SK-N-SH (cell line): ENCODE measurements around the gene ABCC3. TPM values are rescaled to one million over a fixed set of nuclear protein-coding genes. Genes with fewer than 3 reads are reported as not detected.

Experiments used
- CTCF ChIA-PET: fragments of 300-600, 350-600 bp; formaldehyde crosslinking; extraction: SDS; loops from one replicate; lab custom pipeline; 2021; lab: Yijun Ruan, JAX
- POLR2A ChIA-PET: fragments of 350-600 bp; sonication (Branson Sonifier 250); formaldehyde crosslinking; extraction: SDS; loops from one replicate; lab custom pipeline; 2020; ENCODE audit warnings: antibody characterized with exemption, inconsistent platforms; lab: Yijun Ruan, JAX
- DNase-seq: peaks from one replicate; pipeline ENCODE4 v3.0.0; 2012
- H2AFZ ChIP-seq: fragments of 200-600 bp; sonication (generic); 2 replicates; pipeline ENCODE4 v1.8.1; 2016; ENCODE audit warnings: antibody characterized with exemption, mild to moderate bottlenecking, low read depth
- H3F3A ChIP-seq: fragments of 200-600 bp; sonication (generic); replicated peaks from 2 replicates; pipeline ENCODE3; 2016; ENCODE audit warnings: antibody characterized with exemption, mild to moderate bottlenecking; ENCODE audit not compliant: insufficient read depth
- H3K27ac ChIP-seq, 2 experiments: fragments of 200-500 bp in 1 of 2; fragments of 200-600 bp in 1 of 2; sonication (Bioruptor generic) in 1 of 2; sonication (generic), shearing (Covaris generic) in 1 of 2; 2 replicates each; pipeline versions ENCODE4 v1.5.1 to v1.6.1; 2014 to 2016; ENCODE audit warnings: low read depth in 2 of 2, inconsistent platforms in 1 of 2, low read length in 1 of 2, mild to moderate bottlenecking in 1 of 2, mixed read lengths in 1 of 2
- H3K27me3 ChIP-seq: fragments of 200-600 bp; sonication (generic), shearing (Covaris generic); 2 replicates; pipeline ENCODE4 v1.6.1; 2016; ENCODE audit warnings: mixed run types; ENCODE audit not compliant: insufficient read depth
- H3K36me3 ChIP-seq, 2 experiments: fragments of 200-500 bp in 1 of 2; fragments of 200-600 bp in 1 of 2; sonication (Bioruptor generic) in 1 of 2; sonication (generic) in 1 of 2; replicated peaks in 1 of 2; 2 replicates each; pipeline versions ENCODE3 to v1.5.1; 2014 to 2016; ENCODE audit warnings: low read length in 1 of 2, mild to moderate bottlenecking in 1 of 2; ENCODE audit not compliant: insufficient read depth in 2 of 2, control insufficient read depth in 1 of 2
- H3K4me1 ChIP-seq, 2 experiments: fragments of 200-500 bp in 1 of 2; fragments of 200-600 bp in 1 of 2; sonication (Bioruptor generic) in 1 of 2; sonication (generic), shearing (Covaris generic) in 1 of 2; 2 replicates each; pipeline versions ENCODE4 v1.5.1 to v1.6.1; 2014 to 2016; ENCODE audit warnings: low read depth in 1 of 2, low read length in 1 of 2, mixed run types in 1 of 2; ENCODE audit not compliant: insufficient read depth in 2 of 2, control insufficient read depth in 1 of 2
- H3K4me2 ChIP-seq: fragments of 200-600 bp; sonication (generic), shearing (Covaris generic); 2 replicates; pipeline ENCODE4 v1.6.1; 2017; ENCODE audit warnings: mixed run types
- H3K4me3 ChIP-seq, 2 experiments: fragments of 200-500 bp in 1 of 2; fragments of 200-600 bp in 1 of 2; sonication (Bioruptor generic) in 1 of 2; sonication (generic), shearing (Covaris generic) in 1 of 2; 2 replicates each; pipeline versions ENCODE4 v1.5.1 to v1.8.1; 2014 to 2016; ENCODE audit warnings: low read depth in 2 of 2, inconsistent platforms in 1 of 2, low read length in 1 of 2, mild to moderate bottlenecking in 1 of 2, mixed read lengths in 1 of 2, moderate library complexity in 1 of 2
- H3K79me2 ChIP-seq: fragments of 200-600 bp; sonication (generic); 2 replicates; pipeline ENCODE4 v1.8.1; 2017; ENCODE audit warnings: mild to moderate bottlenecking; ENCODE audit not compliant: insufficient read depth
- H3K9ac ChIP-seq: fragments of 200-600 bp; sonication (generic); 2 replicates; pipeline ENCODE4 v1.6.1; 2017; ENCODE audit warnings: mixed run types
- H3K9me2 ChIP-seq: fragments of 200-600 bp; sonication (generic); 2 replicates; pipeline ENCODE4 v1.6.1; 2017; ENCODE audit warnings: mixed run types
- H3K9me3 ChIP-seq: fragments of 200-600 bp; sonication (generic); 2 replicates; pipeline ENCODE4 v1.6.1; 2017; ENCODE audit warnings: mixed run types, mild to moderate bottlenecking, moderate library complexity
- H4K20me1 ChIP-seq: fragments of 200-600 bp; sonication (generic); 2 replicates; pipeline ENCODE4 v1.6.1; 2017; ENCODE audit warnings: mild to moderate bottlenecking, mixed run types; ENCODE audit not compliant: insufficient read depth
- CTCF ChIP-seq: fragments of 200-600 bp; sonication (generic); IDR thresholded peaks from 2 replicates; pipeline ENCODE4 v1.6.1; 2017; ENCODE audit warnings: antibody characterized with exemption, mild to moderate bottlenecking, moderate library complexity
- ELF1 ChIP-seq: IDR thresholded peaks from 2 replicates; pipeline ENCODE4 v1.4.0; 2012
- IRF3 ChIP-seq: fragments of 150-350 bp; IDR thresholded peaks from 2 replicates; pipeline ENCODE4 v1.6.1; 2016; ENCODE audit warnings: mild to moderate bottlenecking, low read depth, low read length
- JUND ChIP-seq: IDR thresholded peaks from 2 replicates; pipeline ENCODE4 v1.4.0; 2012
- MEF2A ChIP-seq: IDR thresholded peaks from 2 replicates; pipeline ENCODE4 v1.4.0; 2012; ENCODE audit warnings: low read depth, borderline replicate concordance
- MXI1 ChIP-seq: IDR thresholded peaks from 2 replicates; pipeline ENCODE4 v1.6.1; 2012; ENCODE audit warnings: mild to moderate bottlenecking, low read depth, low read length, improper control_type of control experiment
- NFIC ChIP-seq: IDR thresholded peaks from 2 replicates; pipeline ENCODE4 v1.4.0; 2012; ENCODE audit warnings: borderline replicate concordance
- NRF1 ChIP-seq: IDR thresholded peaks from 2 replicates; pipeline ENCODE4 v1.6.1; 2012; ENCODE audit warnings: low read depth, mild to moderate bottlenecking, low read length
- RXRA ChIP-seq: IDR thresholded peaks from 2 replicates; pipeline ENCODE4 v1.4.0; 2012; ENCODE audit warnings: low read depth, mild to moderate bottlenecking, borderline replicate concordance
- TAF1 ChIP-seq: IDR thresholded peaks from 2 replicates; pipeline ENCODE4 v1.6.1; 2012; ENCODE audit warnings: low read depth, mild to moderate bottlenecking, low read length, moderate library complexity, borderline replicate concordance
- TEAD4 ChIP-seq: IDR thresholded peaks from 2 replicates; pipeline ENCODE4 v1.4.0; 2012; ENCODE audit warnings: mild to moderate bottlenecking, borderline replicate concordance; ENCODE audit not compliant: insufficient read depth
- USF1 ChIP-seq: IDR thresholded peaks from 2 replicates; pipeline ENCODE4 v1.4.0; 2012; ENCODE audit warnings: low read depth, borderline replicate concordance
- YY1 ChIP-seq: IDR thresholded peaks from 2 replicates; pipeline ENCODE4 v1.4.0; 2012; ENCODE audit warnings: low read depth, mild to moderate bottlenecking
- WGBS: methylation state at CpG from one replicate; pipeline ENCODE4 v1.1.6; 2017; ENCODE audit warnings: low lambda C conversion rate; 5-methylcytosine and 5-hydroxymethylcytosine counted together
- polyA plus RNA-seq, 3 experiments: library from polyadenylated mRNA; depleted of rRNA; stranded (reverse); fragments of >200 nt; gene quantifications; 2 replicates each; pipeline ENCODE4 v1.2.3, GENCODE V29; 2012

Gene ABCC3
- polyA plus RNA-seq, 1 of the 3 experiments (the other 2 are of a cell fraction): 185 TPM

GRCh38 chr17:50683434-50684287 is 49.0 kb downstream of the ABCC3 start:
- CTCF ChIA-PET: interaction anchor here (1.0 to 21.2 kb wide), 12 partner anchors 8 to 137 kb away, joined by 3 to 799 read pairs (median 4); partner anchors contain the start of genes ABCC3, CACNA1G and SPATA20
- WGBS: 98% methylated on average over 24 of the region's 28 CpGs
- H3K4me3 ChIP-seq: no peak overlapping the region

GRCh38 chr17:50684288-50684611 is 49.6 kb downstream of the ABCC3 start:
- no peak for DNase-seq
- Histone ChIP-seq H3K4me2 (no peak overlapping the region), H2AFZ (no peak overlapping the region), H4K20me1 (no peaks in the 10 kb centered on the region), H3K9me3 (no peaks in the 10 kb centered on the region), H3K27ac (no peak overlapping the region), H3K36me3 (peaks cover 0 to 7% of the 10 kb centered on the region in 2 experiments), H3K9me2 (no peaks in the 10 kb centered on the region), H3K27me3 (no peaks in the 10 kb centered on the region), H3F3A (peaks cover 34% of the 10 kb centered on the region), H3K9ac (no peak overlapping the region), H3K4me3 (no peak overlapping the region), H3K4me1 (peaks cover 23 to 25% of the 10 kb centered on the region in 2 experiments; a peak in 3 of 4 replicates), H3K79me2 (no peaks in the 10 kb centered on the region)
- ChIA-PET POLR2A (interaction anchor here (1.4 kb wide), 1 partner anchor 142 kb away, joined by 4 read pairs; no protein-coding TSS in a partner anchor), CTCF (interaction anchor here (0.7 to 21.2 kb wide), 13 partner anchors 9 to 205 kb away, joined by 3 to 799 read pairs (median 4); partner anchors contain the start of genes ABCC3, CACNA1G and SPATA20)
- TF ChIP-seq TEAD4 (no peak), USF1 (no peak), YY1 (no peak), CTCF (no peak), ELF1 (no peak), NFIC (no peak), MXI1 (no peak), NRF1 (no peak), RXRA (no peak), TAF1 (no peak), IRF3 (no peak), JUND (no peak)
- WGBS: 94% methylated on average over 5 of the region's 5 CpGs

More at GRCh38 chr17:50683434-50684287, 49.0 kb downstream of the ABCC3 start:
- no peak overlapping the region for H3K4me2 ChIP-seq
- no peaks in the 10 kb centered on the region for H3K79me2 ChIP-seq
- no peak overlapping the region for H3K9ac ChIP-seq
- POLR2A ChIA-PET: interaction anchor here (1.4 kb wide), 1 partner anchor 142 kb away, joined by 4 read pairs; no protein-coding TSS in a partner anchor
- DNase-seq: no peak
- peaks cover 21% of the 10 kb centered on the region in 2 experiments; a peak in 3 of 4 replicates for H3K4me1 ChIP-seq
- H3K27me3 ChIP-seq: no peaks in the 10 kb centered on the region
- no peaks in the 10 kb centered on the region for H4K20me1 ChIP-seq
- H3K27ac ChIP-seq: no peak overlapping the region
- peaks cover 0 to 12% of the 10 kb centered on the region in 2 experiments for H3K36me3 ChIP-seq
- H2AFZ ChIP-seq: no peak overlapping the region
- TF ChIP-seq MEF2A: no peak
- H3K9me2 ChIP-seq: no peaks in the 10 kb centered on the region
- H3F3A ChIP-seq: peaks cover 29% of the 10 kb centered on the region
- H3K9me3 ChIP-seq: no peaks in the 10 kb centered on the region
